GM21619 (cell line): ENCODE data around the gene ZMYND11.
"Not testable (repeated sequence)": the region's sequence is repeated elsewhere in the genome, so short reads cannot be mapped to it uniquely, and the experiment has no call there.

Source experiments
- ATAC-seq: cut with Tn5 transposase; IDR thresholded peaks from one replicate; pipeline ENCODE4 v1.9.1; 2021; ENCODE audit not compliant: unreplicated experiment

ZMYND11 gene

DNA sequence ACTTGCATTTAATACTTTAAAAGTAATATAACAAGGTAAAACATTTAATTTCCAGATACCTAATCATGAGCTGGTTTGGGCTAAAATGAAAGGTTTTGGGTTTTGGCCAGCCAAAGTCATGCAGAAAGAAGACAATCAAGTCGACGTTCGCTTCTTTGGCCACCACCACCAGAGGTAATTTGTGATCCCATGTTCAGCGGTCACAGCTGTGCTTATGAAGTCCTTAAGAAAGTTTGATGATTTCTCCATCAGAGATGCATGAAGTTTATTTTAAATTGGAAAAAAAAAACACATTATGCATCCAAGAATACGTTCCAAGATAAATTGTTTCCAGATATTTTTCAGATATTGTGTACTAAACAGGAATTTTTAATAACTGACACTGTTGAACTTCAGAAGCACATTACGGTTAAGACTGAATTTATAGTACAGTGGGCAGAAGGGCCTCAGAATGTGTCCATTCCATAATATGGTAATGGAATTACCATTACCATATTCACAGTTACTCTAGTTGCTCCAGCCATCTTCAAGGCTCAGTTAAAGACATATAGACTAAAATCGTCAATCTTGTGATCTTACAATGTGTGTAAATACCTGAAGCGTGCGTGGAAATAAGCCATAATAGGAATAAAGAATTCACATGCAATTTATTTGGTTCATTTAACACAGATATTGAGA, 106.8 kb downstream of the ZMYND11 start:
- ATAC-seq, result no peak

DNA sequence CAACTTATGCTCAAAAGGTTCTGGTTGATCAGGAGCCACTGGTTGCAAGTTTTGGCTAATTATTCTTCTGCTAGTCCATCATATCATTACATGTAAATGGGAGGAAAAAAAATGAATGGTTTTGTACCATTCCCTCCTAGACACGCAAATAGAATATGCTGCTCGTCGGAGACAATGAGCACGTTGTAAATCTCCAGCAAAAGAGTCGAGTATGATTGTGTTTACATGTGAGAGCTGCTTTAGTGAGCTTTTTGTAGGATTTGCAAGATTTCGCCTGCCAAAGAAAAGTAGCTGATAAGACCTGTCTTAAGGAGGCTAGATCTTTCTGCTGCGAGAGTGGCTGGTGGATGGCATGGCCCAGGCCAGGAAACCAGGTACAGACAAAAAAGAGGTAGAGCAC, 109.0 kb downstream of the ZMYND11 start:
- no peak for ATAC-seq

DNA sequence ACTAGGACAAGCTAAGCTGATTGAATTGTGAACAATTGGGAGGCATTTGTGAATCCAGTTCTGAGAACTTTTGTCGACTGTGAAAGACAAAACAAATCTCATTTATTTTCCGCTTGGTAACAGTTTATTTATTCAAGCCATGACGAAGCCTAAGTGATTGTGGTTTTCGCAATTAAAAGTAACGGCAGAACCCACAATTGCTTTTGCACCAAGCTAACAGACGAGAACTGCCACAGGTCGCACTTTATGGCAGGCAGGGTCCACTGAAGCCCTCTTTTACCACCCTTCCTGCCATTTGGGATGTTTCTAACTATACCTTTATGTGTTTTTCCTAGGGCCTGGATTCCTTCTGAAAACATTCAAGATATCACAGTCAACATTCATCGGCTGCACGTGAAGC, 111.2 kb downstream of the ZMYND11 start:
- no peak for ATAC-seq

DNA sequence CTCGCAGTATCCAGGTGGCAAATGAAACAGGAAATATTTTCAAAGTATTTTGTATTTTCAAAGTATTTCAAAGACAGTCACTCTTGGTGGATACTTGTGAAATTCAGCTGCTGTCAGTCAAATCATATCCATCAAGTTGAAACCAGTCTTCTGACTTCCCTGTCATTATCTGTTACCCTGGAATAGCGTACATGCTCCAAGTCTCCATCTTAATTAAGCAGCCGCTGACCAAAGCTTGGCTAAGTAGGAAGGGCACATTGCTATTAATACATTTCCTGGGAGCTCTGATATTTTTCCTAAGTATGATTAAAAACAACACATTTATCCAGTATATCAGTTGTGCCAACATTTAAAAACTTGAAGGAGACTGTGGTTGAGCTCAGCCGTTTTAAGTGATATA, 112.2 kb downstream of the ZMYND11 start:
- no peak for ATAC-seq

DNA sequence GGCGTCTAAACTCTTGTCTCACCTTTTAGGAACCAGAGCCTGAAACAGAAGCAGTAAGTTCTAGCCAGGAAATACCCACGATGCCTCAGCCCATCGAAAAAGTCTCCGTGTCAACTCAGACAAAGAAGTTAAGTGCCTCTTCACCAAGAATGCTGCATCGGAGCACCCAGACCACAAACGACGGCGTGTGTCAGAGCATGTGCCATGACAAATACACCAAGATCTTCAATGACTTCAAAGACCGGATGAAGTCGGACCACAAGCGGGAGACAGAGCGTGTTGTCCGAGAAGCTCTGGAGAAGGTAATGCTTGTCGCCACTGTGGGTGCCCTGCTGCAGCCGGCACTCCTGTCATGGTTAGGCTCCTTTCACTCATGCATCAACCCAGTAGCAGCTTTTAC, 113.1 kb downstream of the ZMYND11 start:
- ATAC-seq, result no peak

DNA sequence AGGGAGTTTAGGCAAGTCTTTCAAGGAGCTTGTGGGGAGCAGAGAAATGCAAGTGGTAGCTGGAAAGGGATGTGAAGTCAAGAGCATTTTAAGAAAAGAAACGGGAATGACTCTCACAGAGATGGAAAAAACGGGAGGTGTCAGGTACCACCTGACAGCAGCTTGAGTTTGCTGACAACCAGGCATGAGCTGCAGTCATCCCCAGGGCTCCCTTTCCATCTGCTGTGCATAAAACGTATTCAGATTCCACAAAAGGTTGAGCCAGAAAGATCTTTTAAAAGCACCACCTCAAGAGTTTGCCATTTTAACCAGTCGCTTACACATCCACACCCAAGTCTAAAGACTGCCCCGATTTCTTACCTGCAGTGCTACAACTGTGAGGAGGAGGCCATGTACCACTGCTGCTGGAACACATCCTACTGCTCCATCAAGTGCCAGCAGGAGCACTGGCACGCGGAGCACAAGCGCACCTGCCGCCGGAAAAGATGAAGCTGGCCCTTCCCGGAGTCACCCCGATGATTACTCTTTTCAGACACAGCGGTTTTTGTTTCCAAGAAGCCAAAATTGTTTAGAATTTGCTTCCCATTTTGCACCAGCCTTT, 116.8 kb downstream of the ZMYND11 start:
- ATAC-seq, result no peak

DNA sequence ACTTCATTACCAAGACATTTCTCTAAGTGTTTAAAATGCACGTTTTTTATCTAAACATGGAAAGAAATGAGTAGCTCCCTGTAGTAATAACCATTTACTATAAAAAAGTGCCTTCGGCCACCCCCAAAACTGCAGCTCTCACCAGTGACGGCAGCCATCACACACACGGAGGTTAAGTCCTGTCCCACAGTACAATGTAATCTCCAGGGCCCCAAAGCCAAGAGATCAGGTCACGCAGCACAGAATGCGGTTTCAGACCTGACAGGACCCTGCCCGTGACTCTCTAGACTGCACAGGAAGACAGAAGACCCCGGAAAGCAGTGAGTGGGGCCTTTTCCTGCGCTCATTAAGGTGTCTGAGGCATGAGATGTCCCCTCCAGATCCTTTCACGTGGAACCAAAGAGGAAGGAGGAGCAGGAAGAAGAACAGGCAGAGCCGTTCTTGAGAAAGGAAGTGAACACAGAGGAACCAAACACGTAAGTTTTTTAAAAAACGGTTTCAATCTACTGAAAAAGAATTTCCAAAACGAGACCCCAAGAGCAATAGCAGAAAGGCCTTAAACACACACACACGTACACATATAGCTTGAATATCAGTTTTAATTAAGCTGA, 125.7 kb downstream of the ZMYND11 start:
- no peak for ATAC-seq

DNA sequence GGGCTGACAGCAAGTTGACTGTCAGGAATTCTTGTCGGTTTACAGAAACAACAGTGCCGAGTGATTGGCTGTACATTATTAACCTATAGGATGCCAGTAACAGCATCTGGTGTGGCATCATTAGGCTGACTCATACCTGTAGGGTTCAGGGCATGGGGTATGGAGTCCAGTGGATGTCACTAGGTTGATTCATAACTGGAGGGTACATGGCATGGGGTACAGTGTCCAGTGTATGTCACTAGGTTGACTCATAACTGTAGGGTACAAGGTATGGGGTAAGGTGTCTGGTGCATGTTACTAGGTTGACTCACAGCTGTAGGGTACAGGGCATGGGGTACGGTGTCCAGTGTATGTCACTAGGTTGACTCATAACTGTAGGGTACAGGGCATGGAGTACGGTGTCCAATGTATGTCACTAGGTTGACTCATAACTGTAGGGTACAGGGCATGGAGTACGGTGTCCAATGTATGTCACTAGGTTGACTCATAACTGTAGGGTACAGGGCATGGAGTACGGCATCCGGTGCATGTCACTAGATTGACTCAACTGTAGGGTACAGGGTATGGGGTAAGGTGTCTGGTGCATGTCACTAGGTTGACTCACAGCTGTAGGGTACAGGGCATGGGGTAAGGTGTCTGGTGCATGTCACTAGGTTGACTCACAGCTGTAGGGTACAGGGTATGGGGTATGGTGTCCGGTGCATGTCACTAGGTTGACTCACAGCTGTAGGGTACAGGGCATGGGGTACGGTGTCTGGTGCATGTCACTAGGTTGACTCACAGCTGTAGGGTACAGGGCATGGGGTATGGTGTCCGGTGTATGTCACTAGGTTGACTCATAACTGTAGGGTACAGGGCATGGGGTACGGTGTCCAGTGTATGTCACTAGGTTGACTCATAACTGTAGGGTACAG, 129.2 kb downstream of the ZMYND11 start:
- ATAC-seq, result not testable (repeated sequence)

DNA sequence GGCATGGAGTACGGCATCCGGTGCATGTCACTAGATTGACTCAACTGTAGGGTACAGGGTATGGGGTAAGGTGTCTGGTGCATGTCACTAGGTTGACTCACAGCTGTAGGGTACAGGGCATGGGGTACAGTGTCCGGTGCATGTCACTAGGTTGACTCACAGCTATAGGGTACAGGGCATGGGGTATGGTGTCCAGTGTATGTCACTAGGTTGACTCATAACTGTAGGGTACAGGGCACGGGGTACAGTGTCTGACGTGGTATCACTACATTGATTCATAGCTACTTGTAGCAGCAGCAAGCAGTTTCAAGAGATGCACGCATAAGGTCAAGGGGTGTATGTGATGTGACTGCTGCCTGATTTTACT, 129.8 kb downstream of the ZMYND11 start:
- not testable (repeated sequence) for ATAC-seq

DNA sequence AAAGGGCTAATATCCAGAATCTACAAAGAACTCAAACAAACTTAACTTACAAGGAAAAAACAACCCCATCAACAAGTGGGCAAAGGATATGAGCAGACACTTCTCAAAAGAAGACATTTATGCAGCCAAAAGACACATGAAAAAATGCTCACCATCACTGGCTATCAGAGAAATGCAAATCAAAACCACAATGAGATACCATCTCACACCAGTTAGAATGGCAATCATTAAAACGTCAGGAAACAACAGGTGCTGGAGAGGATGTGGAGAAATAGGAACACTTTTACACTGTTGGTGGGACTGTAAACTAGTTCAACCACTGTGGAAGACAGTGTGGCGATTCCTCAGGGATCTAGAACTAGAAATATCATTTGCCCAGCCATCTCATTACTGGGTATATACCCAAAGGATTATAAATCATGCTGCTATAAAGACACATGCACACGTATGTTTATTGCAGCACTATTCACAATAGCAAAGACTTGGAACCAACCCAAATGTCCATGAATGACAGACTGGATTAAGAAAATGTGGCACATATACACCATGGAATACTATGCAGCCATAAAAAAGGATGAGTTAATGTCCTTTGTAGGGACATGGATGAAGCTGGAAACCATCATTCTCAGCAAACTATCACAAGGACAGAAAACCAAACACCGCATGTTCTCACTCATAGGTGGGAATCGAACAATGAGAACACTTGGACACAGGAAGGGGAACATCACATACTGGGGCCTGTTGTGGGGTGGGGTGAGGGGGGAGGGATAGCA, 130.7 kb downstream of the ZMYND11 start:
- ATAC-seq, result not testable (repeated sequence)

DNA sequence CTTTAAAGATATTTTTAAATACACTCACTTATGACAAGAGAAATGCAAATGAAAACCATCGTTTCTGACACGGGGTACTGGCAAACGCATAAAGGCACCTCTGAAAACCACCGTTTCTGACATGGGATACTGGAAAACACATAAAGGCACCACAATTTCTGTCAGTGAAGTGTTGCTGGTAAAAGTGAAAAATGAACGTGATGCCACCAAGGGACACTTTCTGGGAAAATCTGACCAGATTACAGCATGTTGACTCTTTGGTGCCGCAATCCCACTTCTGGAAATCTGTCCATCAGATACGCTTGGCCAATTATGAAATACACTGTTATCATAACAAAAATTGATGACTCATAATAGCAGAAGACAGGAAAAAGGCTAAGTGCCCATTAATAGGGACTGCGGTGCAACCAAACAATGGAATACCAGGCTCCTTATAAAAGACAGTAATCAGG, 131.7 kb downstream of the ZMYND11 start:
- no peak for ATAC-seq

DNA sequence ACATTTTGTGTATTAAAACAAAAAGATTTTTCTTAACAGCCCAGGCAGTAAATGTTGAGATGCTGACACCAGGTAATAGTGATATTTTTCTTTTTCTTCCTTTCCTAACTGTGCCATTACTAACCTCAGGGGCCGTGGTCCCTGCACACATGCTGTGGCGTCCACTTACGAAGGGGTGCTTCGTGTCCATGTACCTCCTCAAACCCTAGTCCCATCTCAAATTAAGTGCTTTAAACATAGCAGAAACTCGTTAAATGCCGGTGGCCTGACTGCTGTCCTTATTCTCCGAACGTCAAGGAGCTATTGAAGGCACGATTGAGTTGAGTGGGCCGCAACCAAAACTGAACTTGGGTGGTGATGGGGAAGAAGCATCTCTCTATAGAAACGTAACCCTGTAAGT, 132.4 kb downstream of the ZMYND11 start:
- ATAC-seq, result no peak

DNA sequence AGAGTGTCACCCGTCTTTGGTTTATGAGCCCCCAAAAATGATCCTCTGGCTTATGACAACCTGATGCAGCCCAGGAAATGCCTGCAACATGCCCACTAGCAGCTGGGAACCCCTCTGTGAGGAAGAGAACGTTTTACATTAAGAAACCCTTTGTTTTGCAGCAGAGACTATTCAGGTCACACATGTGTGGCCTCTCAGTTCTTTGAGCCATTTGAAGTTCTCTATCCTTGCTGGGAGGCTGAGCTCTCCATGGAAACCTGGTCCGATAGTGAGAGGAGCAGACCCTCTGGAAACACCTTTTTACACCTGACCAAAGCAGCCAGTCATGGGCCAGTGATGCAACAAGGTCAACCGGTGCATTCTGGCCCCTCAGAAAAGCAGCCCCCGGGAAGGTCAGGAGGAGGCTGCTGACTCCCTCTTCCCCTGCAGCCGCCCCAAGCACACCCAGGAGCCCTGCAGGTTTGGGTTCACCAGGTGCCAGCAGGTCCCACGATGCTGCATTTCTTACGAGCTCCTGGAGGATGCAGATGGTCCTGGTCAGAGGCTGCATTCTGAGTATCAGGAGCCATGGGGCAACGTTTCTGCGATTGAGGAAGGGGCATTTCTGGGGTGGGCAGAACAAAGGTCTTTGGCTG, 134.3 kb downstream of the ZMYND11 start:
- ATAC-seq, result no peak

DNA sequence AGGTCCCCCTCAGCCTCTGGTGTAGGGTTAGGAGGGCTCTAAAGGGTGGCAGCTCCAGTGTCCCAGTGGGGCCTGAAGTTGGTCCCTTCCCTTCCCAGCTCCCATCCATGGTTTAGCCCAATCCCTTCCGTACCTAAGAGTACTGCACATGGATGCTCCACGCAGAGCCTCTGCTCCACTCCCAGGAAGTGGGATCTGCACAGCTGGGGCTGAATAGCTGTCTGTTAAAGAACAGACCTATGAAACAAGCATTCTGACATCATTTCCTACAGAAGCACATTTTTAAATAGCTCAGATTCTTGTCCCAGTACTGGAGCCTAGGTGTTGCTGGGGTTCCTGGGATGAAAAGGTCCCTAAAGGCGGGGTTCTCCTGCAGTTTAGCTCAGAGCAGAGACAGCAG, 135.9 kb downstream of the ZMYND11 start:
- ATAC-seq, result no peak

DNA sequence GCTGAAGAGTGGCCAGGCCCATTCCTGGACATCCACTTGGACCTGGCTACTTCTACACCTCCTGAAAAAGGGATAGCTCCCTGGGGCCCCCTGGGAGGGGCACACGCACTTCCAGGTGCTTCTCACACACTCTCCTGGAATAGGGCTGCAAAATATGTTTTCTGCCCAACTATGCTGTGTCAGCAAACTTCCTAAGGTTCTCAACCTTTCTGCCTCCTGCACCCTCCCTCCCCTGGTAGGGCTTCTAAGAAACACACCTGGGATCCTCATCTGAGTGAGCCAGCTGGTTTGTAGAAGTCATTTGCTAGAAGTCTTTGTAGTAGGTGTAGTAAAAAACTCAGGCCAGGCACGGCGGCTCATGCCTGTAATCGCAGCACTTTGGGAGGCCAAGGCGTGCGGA, 136.5 kb downstream of the ZMYND11 start:
- ATAC-seq, result no peak

DNA sequence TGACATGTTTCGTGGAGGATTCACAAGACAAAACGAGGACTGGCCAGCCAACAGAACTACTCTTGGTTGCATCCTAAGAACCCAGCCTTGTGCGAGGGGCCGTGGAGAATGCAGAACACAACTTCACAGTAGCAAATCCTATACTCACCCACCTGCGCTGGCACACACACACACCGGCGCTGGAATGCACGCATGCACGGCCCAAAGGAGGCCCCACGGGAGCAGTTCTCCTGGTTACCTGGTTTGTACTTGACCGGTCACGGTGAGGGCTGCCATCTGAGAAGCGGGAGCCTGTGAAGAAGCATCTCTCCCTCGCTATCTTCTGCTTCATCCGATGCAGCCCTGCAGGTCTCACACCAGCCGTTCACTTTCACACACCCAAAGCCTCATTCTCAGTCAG, 137.8 kb downstream of the ZMYND11 start:
- no peak for ATAC-seq

DNA sequence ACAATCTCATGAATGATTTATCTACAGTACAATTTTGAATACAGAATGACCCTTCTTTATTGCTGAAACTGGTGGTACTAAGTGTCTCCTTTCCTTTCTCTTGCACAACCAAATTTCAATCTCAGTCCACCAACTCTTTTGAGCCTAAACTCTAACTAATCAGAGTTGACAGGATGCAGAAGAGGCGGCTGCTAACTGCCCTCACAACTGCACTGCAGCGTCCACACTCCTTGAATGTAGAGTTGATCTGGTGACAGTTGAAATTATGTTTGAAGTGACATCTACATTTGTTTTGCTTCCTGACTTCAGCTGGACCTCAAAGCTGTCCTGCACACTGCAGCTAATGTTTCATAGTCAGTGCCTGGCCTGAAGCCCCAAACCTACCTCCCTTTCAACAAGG, 139.6 kb downstream of the ZMYND11 start:
- ATAC-seq, result no peak

DNA sequence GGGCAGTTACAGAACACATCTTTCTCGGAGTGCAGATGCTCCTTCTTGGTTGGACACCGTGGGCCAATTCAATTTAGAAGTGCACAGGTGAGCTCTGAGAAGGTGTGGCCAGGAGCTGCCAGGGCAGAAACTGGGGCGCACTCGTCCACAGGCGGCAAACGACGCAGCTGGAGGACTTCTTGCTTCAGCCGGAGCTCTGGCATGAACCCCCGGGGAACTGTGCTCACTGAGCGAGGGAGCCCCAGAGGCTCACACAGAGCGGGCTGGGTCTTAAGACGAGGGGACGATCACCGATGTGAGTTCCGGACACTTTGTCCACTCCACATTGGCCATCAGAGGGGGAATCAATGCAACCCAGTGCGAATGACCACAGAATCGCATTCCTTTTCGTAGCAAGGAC, 140.4 kb downstream of the ZMYND11 start:
- ATAC-seq, result no peak

DNA sequence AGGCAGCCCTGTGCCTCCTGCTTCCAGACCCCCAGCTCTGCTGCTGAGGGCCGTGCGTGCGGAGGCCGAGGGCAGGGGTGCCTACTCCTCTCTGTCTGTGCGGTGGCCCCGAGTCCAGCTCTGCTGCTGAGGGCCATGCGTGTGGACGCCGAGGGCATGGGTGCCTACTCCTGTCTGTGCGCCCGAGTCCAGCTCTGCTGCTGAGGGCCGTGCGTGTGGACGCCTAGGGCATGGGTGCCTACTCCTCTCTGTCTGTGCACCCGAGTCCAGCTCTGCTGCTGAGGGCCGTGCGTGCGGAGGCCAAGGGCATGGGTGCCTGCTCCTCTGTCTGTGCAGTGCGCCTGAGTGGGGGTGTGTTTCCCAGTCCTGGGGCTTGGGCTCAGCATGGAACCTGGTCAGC, 142.7 kb downstream of the ZMYND11 start:
- ATAC-seq, result no peak

DNA sequence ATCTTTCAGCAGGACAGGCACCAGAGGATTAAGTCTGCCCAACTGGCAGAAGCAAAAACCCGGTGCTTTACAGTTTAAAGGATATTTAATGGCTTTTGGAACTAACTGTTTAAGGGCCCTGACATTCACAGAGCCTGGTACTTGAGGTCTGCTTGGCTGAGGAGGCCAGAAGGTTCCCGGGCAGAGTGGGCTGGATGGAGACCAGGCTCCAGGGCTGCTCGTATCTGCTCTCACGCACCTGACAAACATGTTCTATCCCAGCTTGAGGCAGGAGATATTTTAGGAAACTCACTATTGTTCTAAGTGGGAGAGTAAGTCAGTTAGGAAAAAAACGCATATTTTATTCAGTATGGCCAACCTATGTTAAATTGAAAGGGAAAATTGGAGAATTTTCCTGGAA, 143.5 kb downstream of the ZMYND11 start:
- no peak for ATAC-seq
